Vagina (tissue), 2 donors: ENCODE results near the gene PRX. TPM values are rescaled to one million over a fixed set of nuclear protein-coding genes. Genes with fewer than 3 reads are reported as not detected.

ENCODE experiments used
- DNase-seq, 2 donors: peaks; one replicate each; pipeline ENCODE4 v3.0.0-alpha.2; 2017; ENCODE audit errors: extremely low spot score in 2 of 2
- H3K27ac ChIP-seq: fragments of 200-600 bp; sonication (generic); one replicate; pipeline ENCODE4 v1.5.1; 2019
- H3K27me3 ChIP-seq: fragments of 200-600 bp; sonication (generic); one replicate; pipeline ENCODE4 v1.5.1; 2019
- H3K36me3 ChIP-seq, 2 donors: fragments of 200-600 bp; sonication (generic); one replicate each; pipeline ENCODE4 v1.5.1; 2017 to 2019
- H3K4me1 ChIP-seq: fragments of 200-600 bp; sonication (generic); one replicate; pipeline ENCODE4 v1.5.1; 2019
- H3K4me3 ChIP-seq, 2 donors: fragments of 200-600 bp; sonication (generic); 1 replicate in 1 of 2; 2 replicates in 1 of 2; pipeline ENCODE4 v1.5.1; 2016 to 2019
- H3K9me3 ChIP-seq: fragments of 200-600 bp; sonication (generic); one replicate; pipeline ENCODE4 v1.5.1; 2019
- POLR2A ChIP-seq, 2 donors: fragments of 450-650 bp; IDR thresholded peaks; one replicate each; pipeline ENCODE4 v1.6.1; 2017; ENCODE audit warnings: antibody characterized with exemption in 2 of 2, mild to moderate bottlenecking in 2 of 2, moderate library complexity in 2 of 2
- POLR2AphosphoS5 ChIP-seq, 2 donors: sonication (generic); formaldehyde crosslinking; IDR thresholded peaks; one replicate each; pipeline ENCODE4 v1.9.0; 2017; ENCODE audit warnings: antibody characterized with exemption in 2 of 2, mild to moderate bottlenecking in 2 of 2, low read depth in 1 of 2; ENCODE audit not compliant: insufficient read depth in 1 of 2
- intact Hi-C: fragments of 100-400 bp; cut with DNase I; formaldehyde crosslinking; loops from one replicate; pipeline ENCODE4 v1.15.1; 2023
- total RNA-seq: library from RNA; depleted of rRNA; stranded (reverse); fragments of >200 nt; gene quantifications from one replicate; pipeline ENCODE4 v1.2.3, GENCODE V29; 2016
- TF ChIP-seq, protein P1 (sequence below), 3 experiments: fragments of 450-650 bp in 2 of 3; fragments of 200-600 bp in 1 of 3; sonication (generic) in 1 of 3; IDR thresholded peaks; one replicate each; pipeline ENCODE4 v1.5.1; 2017 to 2019; ENCODE audit warnings: antibody characterized with exemption in 3 of 3, mild to moderate bottlenecking in 2 of 3, moderate library complexity in 2 of 3

The PRX gene
- total RNA-seq, 1 donor from 2014 or later: 3.2 TPM

- Histone ChIP-seq H3K36me3 (peaks cover 0 to 7% of the 10 kb centered on the region in 2 donors), H3K27me3 (no peaks in the 10 kb centered on the region), H3K4me1 (peaks cover 21% of the 10 kb centered on the region), H3K9me3 (no peaks in the 10 kb centered on the region), H3K4me3 (no peak overlapping the region), H3K27ac (no peak overlapping the region)
- TF ChIP-seq POLR2A (IDR thresholded peaks at IDR 0.05) (no peak), POLR2AphosphoS5 (IDR thresholded peaks at IDR 0.05; ENCODE audit: insufficient read depth in 1 of 2, low read depth in 1 of 2) (no peak)
- TF ChIP-seq, protein P1, sequence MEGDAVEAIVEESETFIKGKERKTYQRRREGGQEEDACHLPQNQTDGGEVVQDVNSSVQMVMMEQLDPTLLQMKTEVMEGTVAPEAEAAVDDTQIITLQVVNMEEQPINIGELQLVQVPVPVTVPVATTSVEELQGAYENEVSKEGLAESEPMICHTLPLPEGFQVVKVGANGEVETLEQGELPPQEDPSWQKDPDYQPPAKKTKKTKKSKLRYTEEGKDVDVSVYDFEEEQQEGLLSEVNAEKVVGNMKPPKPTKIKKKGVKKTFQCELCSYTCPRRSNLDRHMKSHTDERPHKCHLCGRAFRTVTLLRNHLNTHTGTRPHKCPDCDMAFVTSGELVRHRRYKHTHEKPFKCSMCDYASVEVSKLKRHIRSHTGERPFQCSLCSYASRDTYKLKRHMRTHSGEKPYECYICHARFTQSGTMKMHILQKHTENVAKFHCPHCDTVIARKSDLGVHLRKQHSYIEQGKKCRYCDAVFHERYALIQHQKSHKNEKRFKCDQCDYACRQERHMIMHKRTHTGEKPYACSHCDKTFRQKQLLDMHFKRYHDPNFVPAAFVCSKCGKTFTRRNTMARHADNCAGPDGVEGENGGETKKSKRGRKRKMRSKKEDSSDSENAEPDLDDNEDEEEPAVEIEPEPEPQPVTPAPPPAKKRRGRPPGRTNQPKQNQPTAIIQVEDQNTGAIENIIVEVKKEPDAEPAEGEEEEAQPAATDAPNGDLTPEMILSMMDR (IDR thresholded peaks at IDR 0.05): no peak
- intact Hi-C loops: no loop called here
- DNase-seq: no peak
These were observed 4.9 kb upstream of the PRX start for GRCh38 chr19:40418040-40418439.

GRCh38 chr19:40417643-40417981 is 4.4 kb upstream of the PRX start:
- peaks cover 0 to 3% of the 10 kb centered on the region in 2 donors for H3K36me3 ChIP-seq
- H3K4me1 ChIP-seq: peaks cover 17% of the 10 kb centered on the region
- H3K4me3 ChIP-seq: no peak overlapping the region
- no peaks in the 10 kb centered on the region for H3K27me3 ChIP-seq
- no peak for DNase-seq
- TF ChIP-seq POLR2AphosphoS5 (IDR thresholded peaks at IDR 0.05; ENCODE audit: insufficient read depth in 1 of 2, low read depth in 1 of 2) (no peak), POLR2A (IDR thresholded peaks at IDR 0.05) (no peak)
- TF ChIP-seq, protein P1 (IDR thresholded peaks at IDR 0.05): no peak
- peak overlapping the region; percentile 47 for H3K27ac ChIP-seq
- intact Hi-C loops: no loop called here
- no peaks in the 10 kb centered on the region for H3K9me3 ChIP-seq

- Histone ChIP-seq H3K27ac (peak overlapping the region; percentile 47), H3K27me3 (no peaks in the 10 kb centered on the region), H3K9me3 (no peaks in the 10 kb centered on the region), H3K4me3 (no peak overlapping the region), H3K4me1 (peaks cover 11% of the 10 kb centered on the region), H3K36me3 (no peaks in the 10 kb centered on the region)
- DNase-seq: peak in 1 of 2 donors; percentile 95
- peak in 1 of 2 donors; percentile 15 for TF ChIP-seq POLR2A (IDR thresholded peaks at IDR 0.05)
- TF ChIP-seq, protein P1 (IDR thresholded peaks at IDR 0.05): no peak
- TF ChIP-seq POLR2AphosphoS5 (IDR thresholded peaks at IDR 0.05; ENCODE audit: insufficient read depth in 1 of 2, low read depth in 1 of 2): peak; percentile 44 to 57
- intact Hi-C loops: no loop called here
These were observed 3.9 kb upstream of the PRX start for GRCh38 chr19:40416918-40417642.

- intact Hi-C loops: no loop called here
- Histone ChIP-seq H3K27ac (no peak overlapping the region), H3K4me3 (no peak overlapping the region), H3K27me3 (no peaks in the 10 kb centered on the region), H3K4me1 (peaks cover 15% of the 10 kb centered on the region), H3K9me3 (no peaks in the 10 kb centered on the region), H3K36me3 (no peaks in the 10 kb centered on the region)
- TF ChIP-seq, protein P1 (IDR thresholded peaks at IDR 0.05): no peak
- TF ChIP-seq POLR2A (IDR thresholded peaks at IDR 0.05) (no peak), POLR2AphosphoS5 (IDR thresholded peaks at IDR 0.05; ENCODE audit: insufficient read depth in 1 of 2, low read depth in 1 of 2) (no peak)
- DNase-seq: no peak
These were observed 2.6 kb upstream of the PRX start for GRCh38 chr19:40415768-40416167.
